Upper lobe of left lung (tissue), 4 donors: Measurements from ENCODE around the gene DTNB.

ENCODE experiments used
- CTCF ChIP-seq, 6 experiments: fragments of 450-650 bp in 4 of 6; fragments of 200-600 bp in 2 of 6; sonication (generic) in 2 of 6; IDR thresholded peaks; one replicate each; pipeline ENCODE4 v1.5.1; 2016 to 2019; ENCODE audit warnings: antibody characterized with exemption in 6 of 6
- EP300 ChIP-seq, 4 donors: sonication (generic); formaldehyde crosslinking; IDR thresholded peaks; one replicate each; pipeline ENCODE4 v1.5.1; 2017; ENCODE audit warnings: antibody characterized with exemption in 4 of 4, control low read depth in 2 of 4

- TF ChIP-seq CTCF (IDR thresholded peaks at IDR 0.05) (no peak), EP300 (IDR thresholded peaks at IDR 0.05) (no peak)
These were observed 301.8 kb downstream of the DTNB start for GRCh38 chr2:25371253-25372241.
